Measurements from ENCODE around the gene PKM. TPM values are rescaled to one million over a fixed set of nuclear protein-coding genes. Genes with fewer than 3 reads are reported as not detected.

The PKM gene
- total and polyA plus RNA-seq, 2 donors (not counting 1 experiment from before 2014, with no cell fraction given), result 1,892 to 2,521 TPM

DNA sequence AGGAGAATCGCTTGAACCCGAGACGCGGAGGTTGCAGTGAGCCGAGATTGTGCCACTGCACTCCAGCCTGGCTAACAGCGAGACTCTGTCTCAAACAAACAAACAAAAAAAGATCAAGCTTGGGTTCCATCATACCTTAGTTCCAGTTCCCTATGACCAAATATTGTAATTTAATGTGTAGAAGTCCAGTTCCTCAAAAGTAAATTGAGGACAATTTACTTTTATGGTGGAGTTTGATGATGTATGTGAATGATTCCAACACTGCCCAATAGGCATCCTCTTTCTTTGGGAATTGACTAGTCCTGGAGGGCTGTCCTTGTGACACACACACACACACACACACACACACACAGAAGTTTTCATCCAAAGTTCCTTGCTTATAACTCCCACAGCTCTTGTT, 2.8 kb upstream of the PKM start:
- Histone ChIP-seq H3K27me3 (ENCODE audit: control insufficient read depth, insufficient read depth, low read length) (no peaks in the 10 kb centered on the region), H3K4me2 (ENCODE audit: extremely low read depth, insufficient read depth, low read length) (no peak overlapping the region), H3K4me3 (replicated peaks in 1 of 4; ENCODE audit: control extremely low read depth in 1 of 4, insufficient read depth in 1 of 4, low read depth in 3 of 4, low read length in 4 of 4) (no peak overlapping the region), H3K79me2 (ENCODE audit: control insufficient read depth, insufficient read depth, low read length) (peaks cover 35% of the 10 kb centered on the region), H3K4me1 (ENCODE audit: control insufficient read depth, extremely low read depth, insufficient read depth, low read length) (peaks cover 20% of the 10 kb centered on the region), H3K27ac (ENCODE audit: insufficient read depth, low read length) (no peak overlapping the region), H3K36me3 (ENCODE audit: control insufficient read depth, insufficient read depth, low read length) (no peaks in the 10 kb centered on the region), H2AFZ (ENCODE audit: low read length) (no peak overlapping the region), H3K9me3 (ENCODE audit: control insufficient read depth, insufficient read depth, low read depth, low read length) (no peaks in the 10 kb centered on the region), H4K20me1 (ENCODE audit: control insufficient read depth, extremely low read depth, insufficient read depth, low read length) (no peaks in the 10 kb centered on the region), H3K9ac (ENCODE audit: insufficient read depth, low read length) (no peak overlapping the region)
- no peak for DNase-seq (ENCODE audit: low read depth in 2 of 2)
- no peak for TF ChIP-seq CTCF (conservative IDR thresholded peaks at IDR 0.05 in 1 of 2, IDR thresholded peaks at IDR 0.05 in 1 of 2; ENCODE audit: low read depth in 1 of 2, low read length in 2 of 2)
- no peak for TF ChIP-seq EZH2 (IDR thresholded peaks at IDR 0.05; ENCODE audit: low read length, missing control alignments)

GRCh38 chr15:72231833-72232478, 966 bp upstream of the PKM start:
- Histone ChIP-seq H4K20me1 (ENCODE audit: control insufficient read depth, extremely low read depth, insufficient read depth, low read length) (peaks cover 3% of the 10 kb centered on the region), H3K9me3 (ENCODE audit: control insufficient read depth, insufficient read depth, low read depth, low read length) (no peaks in the 10 kb centered on the region), H3K4me3 (replicated peaks in 1 of 4; ENCODE audit: control extremely low read depth in 1 of 4, insufficient read depth in 1 of 4, low read depth in 3 of 4, low read length in 4 of 4) (peak overlapping the region; percentile 80 to 95 (median 86)), H2AFZ (ENCODE audit: low read length) (peak overlapping the region; percentile 51), H3K36me3 (ENCODE audit: control insufficient read depth, insufficient read depth, low read length) (no peaks in the 10 kb centered on the region), H3K4me2 (ENCODE audit: extremely low read depth, insufficient read depth, low read length) (peak overlapping the region; percentile 99), H3K79me2 (ENCODE audit: control insufficient read depth, insufficient read depth, low read length) (peaks cover 47% of the 10 kb centered on the region), H3K4me1 (ENCODE audit: control insufficient read depth, extremely low read depth, insufficient read depth, low read length) (peaks cover 14% of the 10 kb centered on the region), H3K27me3 (ENCODE audit: control insufficient read depth, insufficient read depth, low read length) (no peaks in the 10 kb centered on the region), H3K27ac (ENCODE audit: insufficient read depth, low read length) (peak overlapping the region; percentile 90), H3K9ac (ENCODE audit: insufficient read depth, low read length) (peak overlapping the region; percentile 89)
- TF ChIP-seq CTCF (conservative IDR thresholded peaks at IDR 0.05 in 1 of 2, IDR thresholded peaks at IDR 0.05 in 1 of 2; ENCODE audit: low read depth in 1 of 2, low read length in 2 of 2), result no peak
- no peak for TF ChIP-seq EZH2 (IDR thresholded peaks at IDR 0.05; ENCODE audit: low read length, missing control alignments)
- DNase-seq (ENCODE audit: low read depth in 2 of 2), result peak; percentile 82 to 88

GRCh38 chr15:72230197-72231065, 559 bp downstream of the PKM start:
- Histone ChIP-seq H2AFZ (ENCODE audit: low read length) (no peak overlapping the region), H3K27me3 (ENCODE audit: control insufficient read depth, insufficient read depth, low read length) (no peaks in the 10 kb centered on the region), H3K4me2 (ENCODE audit: extremely low read depth, insufficient read depth, low read length) (peak overlapping the region; percentile 72), H4K20me1 (ENCODE audit: control insufficient read depth, extremely low read depth, insufficient read depth, low read length) (peaks cover 3% of the 10 kb centered on the region), H3K9ac (ENCODE audit: insufficient read depth, low read length) (peak overlapping the region; percentile 89), H3K9me3 (ENCODE audit: control insufficient read depth, insufficient read depth, low read depth, low read length) (no peaks in the 10 kb centered on the region), H3K4me1 (ENCODE audit: control insufficient read depth, extremely low read depth, insufficient read depth, low read length) (peaks cover 9% of the 10 kb centered on the region), H3K27ac (ENCODE audit: insufficient read depth, low read length) (peak overlapping the region; percentile 90), H3K4me3 (replicated peaks in 1 of 4; ENCODE audit: control extremely low read depth in 1 of 4, insufficient read depth in 1 of 4, low read depth in 3 of 4, low read length in 4 of 4) (peak overlapping the region; percentile 84 to 95 (median 86)), H3K36me3 (ENCODE audit: control insufficient read depth, insufficient read depth, low read length) (no peaks in the 10 kb centered on the region), H3K79me2 (ENCODE audit: control insufficient read depth, insufficient read depth, low read length) (peaks cover 54% of the 10 kb centered on the region)
- TF ChIP-seq CTCF (conservative IDR thresholded peaks at IDR 0.05 in 1 of 2, IDR thresholded peaks at IDR 0.05 in 1 of 2; ENCODE audit: low read depth in 1 of 2, low read length in 2 of 2), result no peak
- no peak for TF ChIP-seq EZH2 (IDR thresholded peaks at IDR 0.05; ENCODE audit: low read length, missing control alignments)
- DNase-seq (ENCODE audit: low read depth in 2 of 2), result peak; percentile 91 to 92
